ENCODE data around the gene SLC6A3.
A peak's percentile ranks its signal among the peaks of the same experiment; 100 is the strongest.
"Not testable (repeated sequence)": the region's sequence is repeated elsewhere in the genome, so short reads cannot be mapped to it uniquely, and the experiment has no call there.

Gene SLC6A3

GRCh38 chr5:1385395-1386273, 59.6 kb downstream of the SLC6A3 start:
- peak; percentile 44 for DNase-seq

GRCh38 chr5:1384521-1384920, 60.7 kb downstream of the SLC6A3 start:
- no peak for DNase-seq

- DNase-seq, result no peak
Measured at GRCh38 chr5:1383886-1384401, 61.3 kb downstream of the SLC6A3 start.

- no peak for DNase-seq
Measured at GRCh38 chr5:1383344-1383743, 61.9 kb downstream of the SLC6A3 start.

- DNase-seq, result no peak
Measured at GRCh38 chr5:1382248-1382700, 63.0 kb downstream of the SLC6A3 start.

GRCh38 chr5:1381370-1382247, 63.6 kb downstream of the SLC6A3 start:
- no peak for DNase-seq

GRCh38 chr5:1380910-1381309, 64.3 kb downstream of the SLC6A3 start:
- no peak for DNase-seq

GRCh38 chr5:1380011-1380817, 65.0 kb downstream of the SLC6A3 start:
- peak; percentile 2 for DNase-seq

- DNase-seq, result no peak
Measured at GRCh38 chr5:1378866-1379659, 66.2 kb downstream of the SLC6A3 start.

- no peak for DNase-seq
Measured at GRCh38 chr5:1378096-1378495, 67.1 kb downstream of the SLC6A3 start.

- DNase-seq, result no peak
Measured at GRCh38 chr5:1376981-1377380, 68.3 kb downstream of the SLC6A3 start.

GRCh38 chr5:1375871-1376810, 69.1 kb downstream of the SLC6A3 start:
- no peak for DNase-seq

- DNase-seq, result no peak
Measured at GRCh38 chr5:1374679-1375055, 70.6 kb downstream of the SLC6A3 start.

GRCh38 chr5:1374030-1374678, 71.1 kb downstream of the SLC6A3 start:
- no peak for DNase-seq

GRCh38 chr5:1371972-1372342, 73.3 kb downstream of the SLC6A3 start:
- DNase-seq, result not testable (repeated sequence)

GRCh38 chr5:1371218-1371971, 73.8 kb downstream of the SLC6A3 start:
- no peak for DNase-seq

- no peak for DNase-seq
Measured at GRCh38 chr5:1370006-1370405, 75.2 kb downstream of the SLC6A3 start.

GRCh38 chr5:1368756-1369155, 76.5 kb downstream of the SLC6A3 start:
- no peak for DNase-seq

- no peak for DNase-seq
Measured at GRCh38 chr5:1368236-1368635, 77.0 kb downstream of the SLC6A3 start.

Data from fibroblast of skin of back (primary cell).